Gastrocnemius medialis (tissue), 4 donors: ENCODE data around the gene GPR183.

Experiments
- CTCF ChIP-seq, 5 experiments: fragments of 450-650 bp in 3 of 5; fragments of 200-600 bp in 2 of 5; sonication (generic) in 2 of 5; IDR thresholded peaks in 4 of 5; conservative IDR thresholded peaks in 1 of 5; 1 replicate in 4 of 5; 2 replicates in 1 of 5; pipeline ENCODE4 v1.5.1; 2016 to 2019; ENCODE audit warnings: antibody characterized with exemption in 5 of 5, mild to moderate bottlenecking in 3 of 5, moderate library complexity in 3 of 5
- POLR2A ChIP-seq, 2 donors: fragments of 450-650 bp; IDR thresholded peaks; one replicate each; pipeline ENCODE4 v1.6.1; 2017; ENCODE audit warnings: antibody characterized with exemption in 2 of 2, mild to moderate bottlenecking in 2 of 2, moderate library complexity in 2 of 2

- TF ChIP-seq CTCF (IDR thresholded peaks at IDR 0.05 in 4 of 5, conservative IDR thresholded peaks at IDR 0.05 in 1 of 5): no peak
- TF ChIP-seq POLR2A (IDR thresholded peaks at IDR 0.05): no peak
Observed at GRCh38 chr13:99258210-99258860, 48.9 kb downstream of the GPR183 start, which contains the start of gene GPR18.
